K562 (cell line): ENCODE results near the gene CDSN. TPM values are rescaled to one million over a fixed set of nuclear protein-coding genes. Genes with fewer than 3 reads are reported as not detected.
A peak's percentile ranks its signal among the peaks of the same experiment; 100 is the strongest.

Source experiments
- ARHGAP35 ChIP-seq: fragments of 450-650 bp; IDR thresholded peaks from 2 replicates; pipeline ENCODE4 v1.6.1; 2018; ENCODE audit not compliant: partially characterized antibody
- BCOR ChIP-seq: fragments of 450-650 bp; IDR thresholded peaks from 2 replicates; pipeline ENCODE4 v1.6.1; 2016
- DPF2 ChIP-seq: fragments of 450-650 bp; IDR thresholded peaks from 2 replicates; pipeline ENCODE4 v1.6.1; 2016
- HOXB6 ChIP-seq: fragments of 250-450 bp; sonication (Bioruptor Pico); IDR thresholded peaks from 2 replicates; pipeline ENCODE4 v1.5.1; 2022; ENCODE audit warnings: mild to moderate bottlenecking, borderline replicate concordance
- MCM7 ChIP-seq, 2 experiments: fragments of 450-650 bp; IDR thresholded peaks; 2 replicates each; pipeline ENCODE4 v1.6.1; 2016 to 2018
- MTA3 ChIP-seq: fragments of 450-650 bp; formaldehyde crosslinking; IDR thresholded peaks from 2 replicates; pipeline ENCODE4 v1.6.1; 2017; ENCODE audit warnings: mild to moderate bottlenecking, borderline replicate concordance
- MXI1 ChIP-seq: IDR thresholded peaks from 2 replicates; pipeline ENCODE4 v1.6.1; 2011; ENCODE audit warnings: low read depth, mild to moderate bottlenecking, improper control_type of control experiment, low read length
- NFXL1 ChIP-seq: fragments of 450-650 bp; formaldehyde crosslinking; IDR thresholded peaks from 2 replicates; pipeline ENCODE4 v1.4.0; 2021; ENCODE audit warnings: mild to moderate bottlenecking
- RBM39 ChIP-seq: fragments of 200-400 bp; formaldehyde crosslinking; optimal IDR thresholded peaks from 2 replicates; pipeline ENCODE3; 2018; ENCODE audit warnings: low read depth, low read length
- SMARCA5 ChIP-seq: fragments of 450-650 bp; IDR thresholded peaks from 2 replicates; pipeline ENCODE4 v1.6.1; 2016
- STAT5B ChIP-seq: fragments of 250-450 bp; sonication (Bioruptor Pico); IDR thresholded peaks from 2 replicates; pipeline ENCODE4 v1.8.0; 2021; ENCODE audit warnings: mild to moderate bottlenecking, inconsistent platforms
- TARDBP ChIP-seq: fragments of 450-650 bp; IDR thresholded peaks from 2 replicates; pipeline ENCODE4 v1.6.1; 2016
- XRCC5 ChIP-seq: fragments of 200-400 bp; formaldehyde crosslinking; IDR thresholded peaks from 2 replicates; pipeline ENCODE4 v1.6.1; 2017; ENCODE audit warnings: low read depth, mild to moderate bottlenecking, low read length
- ZC3H4 ChIP-seq: sonication (generic); formaldehyde crosslinking; IDR thresholded peaks from 2 replicates; pipeline ENCODE4 v1.9.0; 2021; ENCODE audit warnings: missing genetic modification reagents, borderline replicate concordance
- ZNF253 ChIP-seq: fragments of 250-450 bp; sonication (Bioruptor Pico); conservative IDR thresholded peaks from 2 replicates; pipeline ENCODE4 v1.6.1; 2021; ENCODE audit warnings: mild to moderate bottlenecking
- ZNF507 ChIP-seq: conservative IDR thresholded peaks from 2 replicates; pipeline ENCODE4 v1.6.1; 2017; ENCODE audit warnings: missing genetic modification characterization, missing compliant biosample characterization
- ZNF592 ChIP-seq: fragments of 450-650 bp; IDR thresholded peaks from 2 replicates; pipeline ENCODE4 v1.6.1; 2017; ENCODE audit warnings: antibody characterized with exemption, mild to moderate bottlenecking
- polyA plus RNA-seq, 8 experiments: library from polyadenylated mRNA; depleted of rRNA in 4 of 8; stranded (reverse) in 5 of 8; unstranded in 3 of 8; fragments of >200 nt; fragmentation: Nextera tagmentation in 2 of 8; fragmentation: Illumina TruSeq in 1 of 8; extraction: Ambion mirVana in 2 of 8; extraction: Trizol in 1 of 8; gene quantifications; 2 replicates each; pipeline versions ENCODE4 v1.2.1 to v1.2.3, GENCODE V29; 2011 to 2014; ENCODE audit warnings: inconsistent platforms in 1 of 8, missing spikeins in 1 of 8
- total RNA-seq, 7 experiments: library from RNA; depleted of rRNA in 6 of 7; stranded (reverse); fragments of >200 nt in 6 of 7; fragmentation: Illumina TruSeq in 2 of 7; extraction: Trizol in 2 of 7; gene quantifications; 2 replicates each; pipeline versions ENCODE4 v1.2.1 to v1.2.3, GENCODE V29; 2011 to 2021; ENCODE audit warnings: low replicate concordance in 1 of 7
- TF ChIP-seq, protein P1 (sequence below): sonication (generic); formaldehyde crosslinking; IDR thresholded peaks from 2 replicates; pipeline ENCODE4 v1.8.1; 2022; ENCODE audit warnings: missing genetic modification reagents
- TF ChIP-seq, protein P2 (sequence below): fragments of 450-650 bp; IDR thresholded peaks from 2 replicates; pipeline ENCODE4 v1.6.1; 2018; ENCODE audit warnings: mild to moderate bottlenecking, low read depth; ENCODE audit not compliant: partially characterized antibody
- TF ChIP-seq, protein P3 (sequence below): fragments of 450-650 bp; formaldehyde crosslinking; IDR thresholded peaks from 2 replicates; pipeline ENCODE4 v1.4.0; 2020; ENCODE audit warnings: mild to moderate bottlenecking, moderate library complexity
- TF ChIP-seq, protein P4 (sequence below): fragments of 250-450 bp; sonication (Bioruptor Pico); IDR thresholded peaks from 2 replicates; pipeline ENCODE4 v1.8.0; 2021; ENCODE audit warnings: borderline replicate concordance, mild to moderate bottlenecking, moderate library complexity; ENCODE audit not compliant: poor library complexity, severe bottlenecking

Gene CDSN
- total and polyA plus RNA-seq, 9 of the 15 experiments (the other 6 are each of a cell fraction or from before 2014, with no cell fraction given): not detected

- TF ChIP-seq XRCC5 (peak; percentile 59; the same call in 1 of the 2 replicates), TARDBP (no peak; the same call in 1 of the 2 replicates), MXI1 (peak; percentile 72), NFXL1 (no peak), ZNF507 (tag) (no peak), SMARCA5 (no peak), MTA3 (peak; percentile 86; the same call in 1 of the 2 replicates), MCM7 (IDR thresholded peaks at IDR 0.05) (no peak), RBM39 (no peak), STAT5B (CRISPR knock-in tag) (no peak), BCOR (0 out of 2 replicates have a peak, but pooled peaks have one; percentile 63), DPF2 (no peak), HOXB6 (CRISPR knock-in tag) (no peak), ZC3H4 (CRISPR knock-in tag) (no peak), ZNF592 (no peak), ZNF253 (CRISPR knock-in tag) (no peak), ARHGAP35 (no peak)
- TF ChIP-seq, protein P1, sequence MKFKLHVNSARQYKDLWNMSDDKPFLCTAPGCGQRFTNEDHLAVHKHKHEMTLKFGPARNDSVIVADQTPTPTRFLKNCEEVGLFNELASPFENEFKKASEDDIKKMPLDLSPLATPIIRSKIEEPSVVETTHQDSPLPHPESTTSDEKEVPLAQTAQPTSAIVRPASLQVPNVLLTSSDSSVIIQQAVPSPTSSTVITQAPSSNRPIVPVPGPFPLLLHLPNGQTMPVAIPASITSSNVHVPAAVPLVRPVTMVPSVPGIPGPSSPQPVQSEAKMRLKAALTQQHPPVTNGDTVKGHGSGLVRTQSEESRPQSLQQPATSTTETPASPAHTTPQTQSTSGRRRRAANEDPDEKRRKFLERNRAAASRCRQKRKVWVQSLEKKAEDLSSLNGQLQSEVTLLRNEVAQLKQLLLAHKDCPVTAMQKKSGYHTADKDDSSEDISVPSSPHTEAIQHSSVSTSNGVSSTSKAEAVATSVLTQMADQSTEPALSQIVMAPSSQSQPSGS (CRISPR knock-in tag): no peak
- TF ChIP-seq, protein P2, sequence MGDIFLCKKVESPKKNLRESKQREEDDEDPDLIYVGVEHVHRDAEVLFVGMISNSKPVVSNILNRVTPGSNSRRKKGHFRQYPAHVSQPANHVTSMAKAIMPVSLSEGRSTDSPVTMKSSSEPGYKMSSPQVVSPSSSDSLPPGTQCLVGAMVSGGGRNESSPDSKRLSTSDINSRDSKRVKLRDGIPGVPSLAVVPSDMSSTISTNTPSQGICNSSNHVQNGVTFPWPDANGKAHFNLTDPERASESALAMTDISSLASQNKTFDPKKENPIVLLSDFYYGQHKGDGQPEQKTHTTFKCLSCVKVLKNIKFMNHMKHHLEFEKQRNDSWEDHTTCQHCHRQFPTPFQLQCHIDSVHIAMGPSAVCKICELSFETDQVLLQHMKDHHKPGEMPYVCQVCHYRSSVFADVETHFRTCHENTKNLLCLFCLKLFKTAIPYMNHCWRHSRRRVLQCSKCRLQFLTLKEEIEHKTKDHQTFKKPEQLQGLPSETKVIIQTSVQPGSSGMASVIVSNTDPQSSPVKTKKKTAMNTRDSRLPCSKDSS: no peak
- TF ChIP-seq, protein P3, sequence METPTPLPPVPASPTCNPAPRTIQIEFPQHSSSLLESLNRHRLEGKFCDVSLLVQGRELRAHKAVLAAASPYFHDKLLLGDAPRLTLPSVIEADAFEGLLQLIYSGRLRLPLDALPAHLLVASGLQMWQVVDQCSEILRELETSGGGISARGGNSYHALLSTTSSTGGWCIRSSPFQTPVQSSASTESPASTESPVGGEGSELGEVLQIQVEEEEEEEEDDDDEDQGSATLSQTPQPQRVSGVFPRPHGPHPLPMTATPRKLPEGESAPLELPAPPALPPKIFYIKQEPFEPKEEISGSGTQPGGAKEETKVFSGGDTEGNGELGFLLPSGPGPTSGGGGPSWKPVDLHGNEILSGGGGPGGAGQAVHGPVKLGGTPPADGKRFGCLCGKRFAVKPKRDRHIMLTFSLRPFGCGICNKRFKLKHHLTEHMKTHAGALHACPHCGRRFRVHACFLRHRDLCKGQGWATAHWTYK (CRISPR knock-in tag): no peak
- TF ChIP-seq, protein P4, sequence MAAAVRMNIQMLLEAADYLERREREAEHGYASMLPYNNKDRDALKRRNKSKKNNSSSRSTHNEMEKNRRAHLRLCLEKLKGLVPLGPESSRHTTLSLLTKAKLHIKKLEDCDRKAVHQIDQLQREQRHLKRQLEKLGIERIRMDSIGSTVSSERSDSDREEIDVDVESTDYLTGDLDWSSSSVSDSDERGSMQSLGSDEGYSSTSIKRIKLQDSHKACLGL (CRISPR knock-in tag): no peak
Observed at GRCh38 chr6:31158140-31158862, 38.1 kb upstream of the CDSN start, which contains the start of gene TCF19 (continued).
